ENCODE data around the gene SVOPL.

The SVOPL gene

GRCh38 chr7:138729444-138729843 lies 28.3 kb upstream of the SVOPL start:
- no peak for DNase-seq (ENCODE audit: low read depth)
- TF ChIP-seq POLR2A (IDR thresholded peaks at IDR 0.05; ENCODE audit: extremely low read depth, insufficient read length): no peak
- no peak for TF ChIP-seq MYC (IDR thresholded peaks at IDR 0.05; ENCODE audit: low read depth, low read length)
- TF ChIP-seq MAX (IDR thresholded peaks at IDR 0.05; ENCODE audit: low read depth, low read length): no peak
- no peak for TF ChIP-seq CTCF (IDR thresholded peaks at IDR 0.05; ENCODE audit: low read depth, low read length)
- H3K4me3 ChIP-seq (ENCODE audit: low read depth, low read length): no peak overlapping the region

- no peak for TF ChIP-seq POLR2A (IDR thresholded peaks at IDR 0.05; ENCODE audit: extremely low read depth, insufficient read length)
- TF ChIP-seq MAX (IDR thresholded peaks at IDR 0.05; ENCODE audit: low read depth, low read length): no peak
- TF ChIP-seq CTCF (IDR thresholded peaks at IDR 0.05; ENCODE audit: low read depth, low read length): no peak
- no peak for TF ChIP-seq MYC (IDR thresholded peaks at IDR 0.05; ENCODE audit: low read depth, low read length)
- H3K4me3 ChIP-seq (ENCODE audit: low read depth, low read length): no peak overlapping the region
- DNase-seq (ENCODE audit: low read depth): no peak
Observed at GRCh38 chr7:138727336-138728099, 26.4 kb upstream of the SVOPL start.

- H3K4me3 ChIP-seq (ENCODE audit: low read depth, low read length): no peak overlapping the region
- TF ChIP-seq CTCF (IDR thresholded peaks at IDR 0.05; ENCODE audit: low read depth, low read length): peak; percentile 38
- TF ChIP-seq MYC (IDR thresholded peaks at IDR 0.05; ENCODE audit: low read depth, low read length): no peak
- TF ChIP-seq POLR2A (IDR thresholded peaks at IDR 0.05; ENCODE audit: extremely low read depth, insufficient read length): no peak
- peak; percentile 29 for DNase-seq (ENCODE audit: low read depth)
Observed at GRCh38 chr7:138726288-138726687, 25.1 kb upstream of the SVOPL start.

DNA sequence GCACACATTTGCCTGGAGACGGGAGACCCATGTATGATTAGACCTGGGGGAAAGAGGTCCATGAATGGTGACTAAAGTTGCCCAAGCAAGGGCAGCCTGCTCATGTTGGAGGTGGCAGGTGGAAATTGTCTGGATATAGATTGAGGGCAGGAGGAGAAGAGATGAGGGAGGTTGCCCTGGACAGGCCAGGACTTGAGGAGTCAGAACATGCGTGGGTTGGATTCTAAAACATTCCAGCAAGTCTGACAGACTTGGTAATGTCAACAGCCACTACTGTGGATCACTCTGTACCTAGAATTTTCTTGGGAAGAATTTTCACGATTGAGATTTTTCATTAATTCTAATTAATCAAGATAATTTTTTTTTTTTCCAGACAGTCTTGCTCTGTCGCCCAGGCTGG lies 19.1 kb upstream of the SVOPL start:
- no peak overlapping the region for H3K4me3 ChIP-seq (ENCODE audit: low read depth, low read length)
- DNase-seq (ENCODE audit: low read depth): no peak
- no peak for TF ChIP-seq POLR2A (IDR thresholded peaks at IDR 0.05; ENCODE audit: extremely low read depth, insufficient read length)
- no peak for TF ChIP-seq MAX (IDR thresholded peaks at IDR 0.05; ENCODE audit: low read depth, low read length)
- TF ChIP-seq CTCF (IDR thresholded peaks at IDR 0.05; ENCODE audit: low read depth, low read length): no peak
- TF ChIP-seq MYC (IDR thresholded peaks at IDR 0.05; ENCODE audit: low read depth, low read length): no peak

- no peak for TF ChIP-seq POLR2A (IDR thresholded peaks at IDR 0.05; ENCODE audit: extremely low read depth, insufficient read length)
- TF ChIP-seq MAX (IDR thresholded peaks at IDR 0.05; ENCODE audit: low read depth, low read length): no peak
- no peak for TF ChIP-seq CTCF (IDR thresholded peaks at IDR 0.05; ENCODE audit: low read depth, low read length)
- no peak for TF ChIP-seq MYC (IDR thresholded peaks at IDR 0.05; ENCODE audit: low read depth, low read length)
- DNase-seq (ENCODE audit: low read depth): no peak
- no peak overlapping the region for H3K4me3 ChIP-seq (ENCODE audit: low read depth, low read length)
Observed at GRCh38 chr7:138716889-138717288, 15.7 kb upstream of the SVOPL start.
